Thyroid gland (tissue), 4 donors: Measurements from ENCODE around the gene PRPF19. TPM values are rescaled to one million over a fixed set of nuclear protein-coding genes. Genes with fewer than 3 reads are reported as not detected.

ENCODE experiments used
- DNase-seq, 2 donors: peaks; one replicate each; pipeline ENCODE4 v3.0.0-alpha.2; 2019
- H3K27ac ChIP-seq, 3 donors: fragments of 200-600 bp; sonication (generic); 1 replicate in 2 of 3; 2 replicates in 1 of 3; pipeline ENCODE4 v1.5.1; 2016 to 2019; ENCODE audit warnings: mild to moderate bottlenecking in 1 of 3, moderate library complexity in 1 of 3
- H3K27me3 ChIP-seq: fragments of 200-600 bp; sonication (generic); one replicate; pipeline ENCODE4 v1.5.1; 2019
- H3K36me3 ChIP-seq, 2 donors: fragments of 200-600 bp; sonication (generic); one replicate each; pipeline ENCODE4 v1.5.1; 2016 to 2019
- H3K4me1 ChIP-seq, 2 donors: fragments of 200-600 bp; sonication (generic); one replicate each; pipeline ENCODE4 v1.5.1; 2017 to 2019
- H3K4me3 ChIP-seq, 3 donors: fragments of 200-600 bp; sonication (generic); replicated peaks in 1 of 3; 1 replicate in 2 of 3; 2 replicates in 1 of 3; pipeline ENCODE4 v1.5.1; 2016; ENCODE audit warnings: mild to moderate bottlenecking in 1 of 3
- H3K9me3 ChIP-seq: fragments of 200-600 bp; sonication (generic); one replicate; pipeline ENCODE4 v1.5.1; 2017
- POLR2A ChIP-seq, 2 donors: fragments of 450-650 bp; IDR thresholded peaks; one replicate each; pipeline ENCODE4 v1.6.1; 2017; ENCODE audit warnings: antibody characterized with exemption in 2 of 2, mild to moderate bottlenecking in 2 of 2, moderate library complexity in 1 of 2
- WGBS, 2 donors: methylation state at CpG; one replicate each; pipeline ENCODE4 v1.1.5; 2017; 5-methylcytosine and 5-hydroxymethylcytosine counted together
- intact Hi-C: fragments of 100-400 bp; cut with DNase I; formaldehyde crosslinking; loops from one replicate; pipeline ENCODE4 v1.15.1; 2023
- total RNA-seq, 4 donors: library from RNA; depleted of rRNA; stranded (reverse); fragments of >200 nt; gene quantifications; one replicate each; pipeline ENCODE4 v1.2.3, GENCODE V29; 2016
- TF ChIP-seq, protein P1 (sequence below), 6 experiments: fragments of 200-600 bp in 3 of 6; fragments of 450-650 bp in 3 of 6; sonication (generic) in 3 of 6; IDR thresholded peaks; one replicate each; pipeline ENCODE4 v1.5.1; 2016 to 2019; ENCODE audit warnings: antibody characterized with exemption in 6 of 6, mild to moderate bottlenecking in 2 of 6, inconsistent platforms in 1 of 6, moderate library complexity in 1 of 6

The PRPF19 gene
- total RNA-seq, 4 donors from 2014 or later = 38.0 to 94.4 (median 71.5) TPM

DNA sequence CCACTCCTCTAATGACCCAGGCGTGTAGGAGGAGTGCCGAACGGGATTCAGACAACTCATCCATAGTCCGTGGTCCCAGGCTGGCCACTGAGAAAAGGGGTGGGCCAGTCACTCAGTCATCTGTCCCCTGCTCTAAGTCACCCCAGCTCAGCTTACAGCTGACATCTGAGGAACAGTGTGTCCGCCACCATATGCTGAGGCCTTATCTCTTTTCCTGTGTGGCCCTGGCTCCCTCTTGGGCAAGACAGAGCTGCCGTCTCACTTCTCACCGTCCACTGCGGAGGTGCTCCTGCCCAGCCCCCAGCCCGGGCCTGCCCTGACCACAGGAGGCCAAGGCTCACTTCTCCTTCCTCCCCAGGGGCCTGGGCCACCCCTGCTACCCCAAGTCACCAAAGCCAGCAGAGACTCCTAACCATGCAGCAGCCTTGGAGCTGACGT, 57.7 kb downstream of the PRPF19 start:
- Histone ChIP-seq H3K9me3 (no peaks in the 10 kb centered on the region), H3K27ac (no peak overlapping the region), H3K4me3 (no peak overlapping the region), H3K36me3 (peaks cover 14 to 16% of the 10 kb centered on the region in 2 donors), H3K4me1 (peaks cover 3 to 5% of the 10 kb centered on the region in 2 donors), H3K27me3 (no peaks in the 10 kb centered on the region)
- intact Hi-C loops = no loop called here
- TF ChIP-seq, protein P1, sequence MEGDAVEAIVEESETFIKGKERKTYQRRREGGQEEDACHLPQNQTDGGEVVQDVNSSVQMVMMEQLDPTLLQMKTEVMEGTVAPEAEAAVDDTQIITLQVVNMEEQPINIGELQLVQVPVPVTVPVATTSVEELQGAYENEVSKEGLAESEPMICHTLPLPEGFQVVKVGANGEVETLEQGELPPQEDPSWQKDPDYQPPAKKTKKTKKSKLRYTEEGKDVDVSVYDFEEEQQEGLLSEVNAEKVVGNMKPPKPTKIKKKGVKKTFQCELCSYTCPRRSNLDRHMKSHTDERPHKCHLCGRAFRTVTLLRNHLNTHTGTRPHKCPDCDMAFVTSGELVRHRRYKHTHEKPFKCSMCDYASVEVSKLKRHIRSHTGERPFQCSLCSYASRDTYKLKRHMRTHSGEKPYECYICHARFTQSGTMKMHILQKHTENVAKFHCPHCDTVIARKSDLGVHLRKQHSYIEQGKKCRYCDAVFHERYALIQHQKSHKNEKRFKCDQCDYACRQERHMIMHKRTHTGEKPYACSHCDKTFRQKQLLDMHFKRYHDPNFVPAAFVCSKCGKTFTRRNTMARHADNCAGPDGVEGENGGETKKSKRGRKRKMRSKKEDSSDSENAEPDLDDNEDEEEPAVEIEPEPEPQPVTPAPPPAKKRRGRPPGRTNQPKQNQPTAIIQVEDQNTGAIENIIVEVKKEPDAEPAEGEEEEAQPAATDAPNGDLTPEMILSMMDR (IDR thresholded peaks at IDR 0.05) = no peak
- TF ChIP-seq POLR2A (IDR thresholded peaks at IDR 0.05) = no peak
- 86 to 93% methylated on average over 7 to 10 of the region's 10 CpGs for WGBS, 2 donors
- DNase-seq = no peak

- no peak for TF ChIP-seq POLR2A (IDR thresholded peaks at IDR 0.05)
- TF ChIP-seq, protein P1 (IDR thresholded peaks at IDR 0.05) = no peak
- H3K4me3 ChIP-seq = no peak overlapping the region
- peaks cover 14 to 16% of the 10 kb centered on the region in 2 donors for H3K36me3 ChIP-seq
- H3K27ac ChIP-seq = no peak overlapping the region
- H3K4me1 ChIP-seq = peaks cover 9 to 12% of the 10 kb centered on the region in 2 donors
- no peak for DNase-seq
- WGBS, 2 donors = 92 to 96% methylated on average over 12 of the region's 12 CpGs
- H3K9me3 ChIP-seq = no peaks in the 10 kb centered on the region
- intact Hi-C loops = no loop called here
- no peaks in the 10 kb centered on the region for H3K27me3 ChIP-seq
Measured at GRCh38 chr11:60847896-60848295, 58.5 kb downstream of the PRPF19 start.

DNA sequence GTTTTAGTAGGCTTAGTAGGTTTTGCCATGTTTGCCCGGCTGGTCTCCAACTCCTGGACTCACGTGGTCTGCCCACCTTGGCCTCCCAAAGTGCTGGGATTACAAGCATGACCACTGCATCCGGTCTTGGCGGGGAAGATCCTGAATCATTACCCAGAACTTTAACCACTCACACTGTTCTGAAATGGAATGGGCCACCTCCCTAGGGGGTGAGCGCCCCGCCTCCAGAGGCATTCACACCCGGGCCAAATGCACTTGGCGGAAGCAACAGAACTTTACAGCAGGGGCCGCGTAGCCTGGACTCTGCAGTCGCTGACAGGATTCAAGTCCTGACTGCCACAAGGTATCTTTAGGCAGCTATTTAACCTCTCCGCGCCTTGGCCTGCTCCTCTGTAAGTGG, 59.1 kb downstream of the PRPF19 start:
- H3K4me3 ChIP-seq = no peak overlapping the region
- H3K4me1 ChIP-seq = peaks cover 13 to 17% of the 10 kb centered on the region in 2 donors
- no peak overlapping the region for H3K27ac ChIP-seq
- H3K36me3 ChIP-seq = peaks cover 14 to 16% of the 10 kb centered on the region in 2 donors
- intact Hi-C loops = no loop called here
- H3K27me3 ChIP-seq = no peaks in the 10 kb centered on the region
- no peaks in the 10 kb centered on the region for H3K9me3 ChIP-seq
- TF ChIP-seq, protein P1 (IDR thresholded peaks at IDR 0.05) = no peak
- no peak for TF ChIP-seq POLR2A (IDR thresholded peaks at IDR 0.05)
- no peak for DNase-seq
- WGBS, 2 donors = 65 to 77% methylated on average over 6 to 13 of the region's 13 CpGs

DNA sequence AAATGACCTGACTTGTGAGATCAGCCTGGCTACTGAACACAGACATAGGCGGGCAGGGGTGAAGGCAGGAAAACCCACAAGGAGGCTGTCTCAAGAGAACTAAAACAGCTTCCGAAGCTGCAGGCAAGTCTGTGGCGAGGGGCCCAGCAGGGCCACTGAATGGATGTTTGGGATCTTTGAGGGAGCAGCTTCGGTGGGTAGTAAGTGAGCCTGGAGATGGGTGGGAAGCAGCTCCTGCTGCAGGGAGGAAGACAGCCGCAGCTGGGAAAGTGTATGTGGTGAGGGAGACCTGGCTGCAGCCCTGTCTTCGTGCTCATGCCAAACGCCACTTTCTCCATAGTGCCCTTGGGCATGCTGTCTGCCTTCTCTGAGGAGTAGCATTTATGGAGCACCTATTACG, 61.0 kb downstream of the PRPF19 start:
- Histone ChIP-seq H3K27ac (no peak overlapping the region), H3K9me3 (no peaks in the 10 kb centered on the region), H3K4me1 (peaks cover 26 to 29% of the 10 kb centered on the region in 2 donors), H3K4me3 (no peak overlapping the region), H3K36me3 (peaks cover 4 to 9% of the 10 kb centered on the region in 2 donors), H3K27me3 (no peaks in the 10 kb centered on the region)
- WGBS, 2 donors = 87 to 91% methylated on average over 8 of the region's 8 CpGs
- intact Hi-C loops = no loop called here
- TF ChIP-seq, protein P1 (IDR thresholded peaks at IDR 0.05) = no peak
- no peak for TF ChIP-seq POLR2A (IDR thresholded peaks at IDR 0.05)
- DNase-seq = no peak

DNA sequence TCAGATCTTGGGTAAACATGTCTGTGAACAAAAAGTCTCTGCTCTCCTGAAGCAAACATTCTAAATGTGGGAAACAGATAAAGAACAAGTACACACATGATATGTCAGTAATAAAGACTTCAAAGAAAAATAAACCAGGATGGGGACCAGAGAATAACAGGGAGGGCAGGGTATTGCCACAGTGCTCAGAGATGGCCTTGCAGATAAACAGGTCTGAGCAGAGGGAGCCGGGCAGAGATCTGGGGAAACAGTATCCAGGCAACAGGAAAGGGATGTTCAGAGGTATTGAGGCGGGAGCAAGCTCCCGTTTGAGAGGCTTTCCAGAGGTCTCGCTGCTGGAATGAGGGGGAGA, 61.5 kb downstream of the PRPF19 start:
- WGBS, 2 donors = 50 to 57% methylated on average over 4 of the region's 4 CpGs
- H3K27me3 ChIP-seq = no peaks in the 10 kb centered on the region
- no peak for DNase-seq
- intact Hi-C loops = no loop called here
- no peak overlapping the region for H3K4me3 ChIP-seq
- no peaks in the 10 kb centered on the region for H3K9me3 ChIP-seq
- no peak overlapping the region for H3K27ac ChIP-seq
- TF ChIP-seq, protein P1 (IDR thresholded peaks at IDR 0.05) = no peak
- no peak for TF ChIP-seq POLR2A (IDR thresholded peaks at IDR 0.05)
- peaks cover 0 to 4% of the 10 kb centered on the region in 2 donors for H3K36me3 ChIP-seq
- H3K4me1 ChIP-seq = peaks cover 26 to 29% of the 10 kb centered on the region in 2 donors
